CD14-positive monocyte (primary cell): ENCODE results near the gene ETFDH. TPM values are rescaled to one million over a fixed set of nuclear protein-coding genes. Genes with fewer than 3 reads are reported as not detected.

Experiments
- DNase-seq, 3 donors: peaks; one replicate each; pipeline ENCODE4 v3.0.0-alpha.2; 2011 to 2022
- H2AFZ ChIP-seq: 2 replicates; pipeline ENCODE4 v1.6.0; 2012; ENCODE audit warnings: mild to moderate bottlenecking, low read depth, low read length, inconsistent platforms; ENCODE audit not compliant: insufficient read depth, poor library complexity, severe bottlenecking
- H3K27ac ChIP-seq, 2 donors: 1 replicate in 1 of 2; 2 replicates in 1 of 2; pipeline ENCODE4 v1.5.1; 2012 to 2013; ENCODE audit warnings: low read length in 2 of 2, control low read depth in 1 of 2, inconsistent platforms in 1 of 2, low read depth in 1 of 2, mild to moderate bottlenecking in 1 of 2
- H3K27me3 ChIP-seq, 2 donors: one replicate each; pipeline versions ENCODE4 v1.6.0 to v1.6.1; 2011 to 2013; ENCODE audit warnings: low read length in 2 of 2; ENCODE audit not compliant: control insufficient read depth in 2 of 2, insufficient read depth in 2 of 2
- H3K36me3 ChIP-seq, 2 donors: replicated peaks in 1 of 2; 1 replicate in 1 of 2; 2 replicates in 1 of 2; pipeline versions ENCODE4 v1.5.1 to v1.6.1; 2012 to 2013; ENCODE audit warnings: low read length in 2 of 2, control low read depth in 1 of 2, inconsistent platforms in 1 of 2, mild to moderate bottlenecking in 1 of 2; ENCODE audit not compliant: insufficient read depth in 2 of 2, control insufficient read depth in 1 of 2
- H3K4me1 ChIP-seq, 2 donors: 1 replicate in 1 of 2; 2 replicates in 1 of 2; pipeline versions ENCODE4 v1.5.1 to v1.6.1; 2012 to 2013; ENCODE audit warnings: low read length in 2 of 2, control low read depth in 1 of 2, inconsistent platforms in 1 of 2, mild to moderate bottlenecking in 1 of 2, moderate library complexity in 1 of 2; ENCODE audit not compliant: insufficient read depth in 2 of 2, control insufficient read depth in 1 of 2
- H3K4me2 ChIP-seq: replicated peaks from 2 replicates; pipeline ENCODE3; 2012; ENCODE audit warnings: low read length, moderate library complexity, mild to moderate bottlenecking; ENCODE audit not compliant: poor library complexity, severe bottlenecking; ENCODE audit errors: extremely low read depth
- H3K4me3 ChIP-seq, 3 experiments: fragments of 200-600 bp in 1 of 3; sonication (generic) in 1 of 3; replicated peaks in 1 of 3; 1 replicate in 2 of 3; 2 replicates in 1 of 3; pipeline ENCODE4 v1.5.1; 2011 to 2013; ENCODE audit warnings: low read length in 3 of 3, mild to moderate bottlenecking in 3 of 3, control low read depth in 2 of 3, low read depth in 2 of 3, inconsistent platforms in 1 of 3, moderate library complexity in 1 of 3
- H3K79me2 ChIP-seq: 2 replicates; pipeline ENCODE4 v1.6.0; 2012; ENCODE audit warnings: mild to moderate bottlenecking, control low read depth, inconsistent platforms, low read length, moderate library complexity; ENCODE audit not compliant: insufficient read depth
- H3K9ac ChIP-seq: 2 replicates; pipeline ENCODE4 v1.6.0; 2017; ENCODE audit warnings: low read length, mild to moderate bottlenecking; ENCODE audit not compliant: insufficient read depth, poor library complexity, severe bottlenecking
- H3K9me3 ChIP-seq, 2 donors: replicated peaks in 1 of 2; 1 replicate in 1 of 2; 2 replicates in 1 of 2; pipeline versions ENCODE4 v1.5.1 to v1.6.1; 2012 to 2013; ENCODE audit warnings: low read length in 2 of 2, control low read depth in 1 of 2; ENCODE audit not compliant: control insufficient read depth in 1 of 2, insufficient read depth in 1 of 2
- H4K20me1 ChIP-seq: 2 replicates; pipeline ENCODE4 v1.6.0; 2012; ENCODE audit warnings: mild to moderate bottlenecking, low read length, control low read depth, moderate library complexity; ENCODE audit not compliant: insufficient read depth
- H3K27ac Mint-ChIP-seq, 7 donors: one replicate each; pipeline ENCODE4 v1.8.0; 2020; ENCODE audit warnings: mild to moderate bottlenecking in 7 of 7, mixed read lengths in 7 of 7, moderate library complexity in 6 of 7, inconsistent platforms in 2 of 7
- H3K27me3 Mint-ChIP-seq, 3 donors: one replicate each; pipeline ENCODE4 v1.8.0; 2021 to 2022; ENCODE audit warnings: low read depth in 3 of 3, mild to moderate bottlenecking in 3 of 3, mixed read lengths in 3 of 3, moderate library complexity in 3 of 3, inconsistent platforms in 1 of 3
- H3K36me3 Mint-ChIP-seq, 2 donors: one replicate each; pipeline ENCODE4 v1.8.0; 2020; ENCODE audit warnings: mixed read lengths in 2 of 2, inconsistent platforms in 1 of 2, mild to moderate bottlenecking in 1 of 2
- H3K4me1 Mint-ChIP-seq: one replicate; pipeline ENCODE4 v1.8.0; 2020; ENCODE audit warnings: mild to moderate bottlenecking, mixed read lengths
- H3K4me3 Mint-ChIP-seq, 2 donors: one replicate each; pipeline ENCODE4 v1.8.0; 2020; ENCODE audit warnings: mild to moderate bottlenecking in 2 of 2, mixed read lengths in 2 of 2, moderate library complexity in 1 of 2
- H3K9me3 Mint-ChIP-seq, 7 donors: one replicate each; pipeline ENCODE4 v1.8.0; 2020 to 2022; ENCODE audit warnings: mixed read lengths in 7 of 7, mild to moderate bottlenecking in 6 of 7, moderate library complexity in 6 of 7, inconsistent platforms in 2 of 7
- CTCF ChIP-seq: fragments of 200-600 bp; IDR thresholded peaks from one replicate; pipeline ENCODE4 v1.8.0; 2022; ENCODE audit warnings: antibody characterized with exemption, mild to moderate bottlenecking
- WGBS: methylation state at CpG from one replicate; pipeline ENCODE4 v1.1.5; 2013; ENCODE audit warnings: missing lambda C conversion rate; ENCODE audit not compliant: insufficient coverage; 5-methylcytosine and 5-hydroxymethylcytosine counted together
- intact Hi-C, 2 donors: fragments of 100-400 bp; cut with micrococcal nuclease; formaldehyde crosslinking; loops; one replicate each; pipeline versions ENCODE4 v1.15.0 to v1.15.1; 2023
- polyA plus RNA-seq, 3 donors: library from polyadenylated mRNA; depleted of rRNA in 1 of 3; unstranded in 2 of 3; stranded (reverse) in 1 of 3; fragments of 300-500 nt in 2 of 3; fragments of >200 nt in 1 of 3; fragmentation: Illumina TruSeq in 2 of 3; gene quantifications; 1 replicate in 2 of 3; 2 replicates in 1 of 3; pipeline ENCODE4 v1.2.3, GENCODE V29; 2012 to 2021

ETFDH gene
- polyA plus RNA-seq, 3 donors, result 11.9 to 17.8 (median 16.8) TPM

DNA sequence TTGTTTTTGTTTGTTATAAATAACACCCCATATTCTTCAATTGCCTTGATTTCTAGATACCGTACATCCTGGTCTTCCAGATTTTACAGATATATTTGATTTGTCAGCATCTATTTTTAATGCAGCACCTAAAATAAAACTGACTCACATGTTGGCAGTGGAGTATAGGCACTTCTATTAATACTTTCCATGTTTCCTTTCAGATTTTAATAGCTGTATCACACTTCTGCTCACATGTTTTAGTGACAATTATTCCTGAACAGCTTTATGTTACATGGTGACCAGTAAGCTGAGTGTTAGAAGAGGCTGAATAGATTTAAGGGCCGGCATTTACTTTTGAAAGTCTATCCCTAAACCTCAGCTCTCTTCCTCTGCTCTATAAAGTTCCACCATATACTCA, 46.6 kb upstream of the ETFDH start:
- no peaks in the 10 kb centered on the region for H3K79me2 ChIP-seq
- no peaks in the 10 kb centered on the region for H3K4me1 Mint-ChIP-seq
- intact Hi-C loops, result loop anchor here in 1 of 2 donors (5.0 to 10.0 kb wide), 2 partner anchors 131 to 368 kb away; no protein-coding TSS in a partner anchor
- no peaks in the 10 kb centered on the region for H4K20me1 ChIP-seq
- no peak overlapping the region for H3K4me3 Mint-ChIP-seq
- no peak overlapping the region for H3K4me2 ChIP-seq
- DNase-seq, result no peak
- WGBS, result no CpG with 5 or more reads among the region's 2 CpGs
- no peak overlapping the region for H3K9ac ChIP-seq
- TF ChIP-seq CTCF, result no peak
- H3K36me3 Mint-ChIP-seq, result no peaks in the 10 kb centered on the region
- H3K9me3 Mint-ChIP-seq, result peaks cover 0 to 2% (median 0%) of the 10 kb centered on the region in 7 donors
- H3K4me1 ChIP-seq, result no peaks in the 10 kb centered on the region
- no peak overlapping the region for H3K27ac Mint-ChIP-seq
- peaks cover 0 to 2% (median 2%) of the 10 kb centered on the region in 3 donors for H3K27me3 Mint-ChIP-seq
- H3K27ac ChIP-seq, result no peak overlapping the region
- H3K9me3 ChIP-seq, result no peaks in the 10 kb centered on the region
- H3K4me3 ChIP-seq, result no peak overlapping the region
- no peaks in the 10 kb centered on the region for H3K36me3 ChIP-seq
- no peak overlapping the region for H2AFZ ChIP-seq
- H3K27me3 ChIP-seq, result no peaks in the 10 kb centered on the region

- no peaks in the 10 kb centered on the region for H3K4me1 ChIP-seq
- no peak overlapping the region for H3K4me3 ChIP-seq
- WGBS, result no CpG with 5 or more reads among the region's 1 CpG
- intact Hi-C loops, result no loop called here
- no peak for TF ChIP-seq CTCF
- H3K36me3 ChIP-seq, result no peaks in the 10 kb centered on the region
- Mint-ChIP-seq H3K4me3 (no peak overlapping the region), H3K27ac (no peak overlapping the region), H3K4me1 (peaks cover 2% of the 10 kb centered on the region), H3K36me3 (no peaks in the 10 kb centered on the region), H3K9me3 (peaks cover 0 to 2% (median 0%) of the 10 kb centered on the region in 7 donors), H3K27me3 (peaks cover 0 to 2% (median 0%) of the 10 kb centered on the region in 3 donors)
- H3K27me3 ChIP-seq, result no peaks in the 10 kb centered on the region
- H3K9me3 ChIP-seq, result no peaks in the 10 kb centered on the region
- no peaks in the 10 kb centered on the region for H4K20me1 ChIP-seq
- no peak overlapping the region for H3K9ac ChIP-seq
- no peak overlapping the region for H3K27ac ChIP-seq
- H3K4me2 ChIP-seq, result no peak overlapping the region
- H3K79me2 ChIP-seq, result no peaks in the 10 kb centered on the region
- H2AFZ ChIP-seq, result no peak overlapping the region
- DNase-seq, result no peak
Observed at GRCh38 chr4:158630893-158631292, 41.2 kb upstream of the ETFDH start.
